Neural crest cell (in vitro differentiated cells): ENCODE measurements around the gene QPRT. TPM values are rescaled to one million over a fixed set of nuclear protein-coding genes. Genes with fewer than 3 reads are reported as not detected.

Source experiments
- DNase-seq: peaks from one replicate; pipeline ENCODE4 v3.0.0; 2021; ENCODE audit warnings: low read depth, mixed read lengths, low spot score
- H3K27ac Mint-ChIP-seq: one replicate; pipeline ENCODE4 v1.8.0; 2021; ENCODE audit warnings: mild to moderate bottlenecking, mixed read lengths; ENCODE audit not compliant: unreplicated experiment
- H3K27me3 Mint-ChIP-seq: 2 replicates; pipeline ENCODE4 v1.8.0; 2021; ENCODE audit warnings: low read depth, mild to moderate bottlenecking, mixed read lengths
- H3K36me3 Mint-ChIP-seq: 2 replicates; pipeline ENCODE4 v1.8.0; 2021; ENCODE audit warnings: low read depth, mild to moderate bottlenecking, mixed read lengths
- H3K4me1 Mint-ChIP-seq: 2 replicates; pipeline ENCODE4 v1.8.0; 2021; ENCODE audit warnings: mixed read lengths
- H3K4me3 Mint-ChIP-seq: one replicate; pipeline ENCODE4 v1.8.0; 2021; ENCODE audit warnings: mild to moderate bottlenecking, mixed read lengths
- H3K9me3 Mint-ChIP-seq: 2 replicates; pipeline ENCODE4 v1.8.0; 2021; ENCODE audit warnings: mixed read lengths
- total RNA-seq: library from RNA; stranded (reverse); gene quantifications from 2 replicates; pipeline ENCODE4 v1.2.1, GENCODE V29; 2021
- TF ChIP-seq, protein P1 (sequence below): fragments of 200-600 bp; sonication (generic); conservative IDR thresholded peaks from 2 replicates; pipeline ENCODE4 v1.5.0; 2021; ENCODE audit warnings: antibody characterized with exemption, mild to moderate bottlenecking

Gene QPRT
- total RNA-seq, 1 donor from 2014 or later = 77.3 TPM

GRCh38 chr16:29696881-29697331 is 17.9 kb downstream of the QPRT start:
- no peak overlapping the region for H3K4me3 Mint-ChIP-seq
- DNase-seq = no peak

GRCh38 chr16:29697391-29697790 is 18.4 kb downstream of the QPRT start:
- Mint-ChIP-seq H3K36me3 (peaks cover 15% of the 10 kb centered on the region), H3K27ac (no peak overlapping the region), H3K9me3 (peaks cover 3% of the 10 kb centered on the region), H3K4me1 (peaks cover 14% of the 10 kb centered on the region), H3K4me3 (no peak overlapping the region), H3K27me3 (peaks cover 3% of the 10 kb centered on the region)
- TF ChIP-seq, protein P1, sequence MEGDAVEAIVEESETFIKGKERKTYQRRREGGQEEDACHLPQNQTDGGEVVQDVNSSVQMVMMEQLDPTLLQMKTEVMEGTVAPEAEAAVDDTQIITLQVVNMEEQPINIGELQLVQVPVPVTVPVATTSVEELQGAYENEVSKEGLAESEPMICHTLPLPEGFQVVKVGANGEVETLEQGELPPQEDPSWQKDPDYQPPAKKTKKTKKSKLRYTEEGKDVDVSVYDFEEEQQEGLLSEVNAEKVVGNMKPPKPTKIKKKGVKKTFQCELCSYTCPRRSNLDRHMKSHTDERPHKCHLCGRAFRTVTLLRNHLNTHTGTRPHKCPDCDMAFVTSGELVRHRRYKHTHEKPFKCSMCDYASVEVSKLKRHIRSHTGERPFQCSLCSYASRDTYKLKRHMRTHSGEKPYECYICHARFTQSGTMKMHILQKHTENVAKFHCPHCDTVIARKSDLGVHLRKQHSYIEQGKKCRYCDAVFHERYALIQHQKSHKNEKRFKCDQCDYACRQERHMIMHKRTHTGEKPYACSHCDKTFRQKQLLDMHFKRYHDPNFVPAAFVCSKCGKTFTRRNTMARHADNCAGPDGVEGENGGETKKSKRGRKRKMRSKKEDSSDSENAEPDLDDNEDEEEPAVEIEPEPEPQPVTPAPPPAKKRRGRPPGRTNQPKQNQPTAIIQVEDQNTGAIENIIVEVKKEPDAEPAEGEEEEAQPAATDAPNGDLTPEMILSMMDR = no peak
- no peak for DNase-seq

More at GRCh38 chr16:29696881-29697331, 17.9 kb downstream of the QPRT start:
- Mint-ChIP-seq H3K27ac (no peak overlapping the region), H3K27me3 (peaks cover 3% of the 10 kb centered on the region), H3K4me1 (peaks cover 10% of the 10 kb centered on the region), H3K9me3 (peaks cover 3% of the 10 kb centered on the region), H3K36me3 (peaks cover 15% of the 10 kb centered on the region)
- TF ChIP-seq, protein P1 = no peak

- Mint-ChIP-seq H3K4me1 (peaks cover 17% of the 10 kb centered on the region), H3K27me3 (peaks cover 3% of the 10 kb centered on the region)
- TF ChIP-seq, protein P1 = no peak
Measured at GRCh38 chr16:29698042-29698441, 19.1 kb downstream of the QPRT start.

DNA sequence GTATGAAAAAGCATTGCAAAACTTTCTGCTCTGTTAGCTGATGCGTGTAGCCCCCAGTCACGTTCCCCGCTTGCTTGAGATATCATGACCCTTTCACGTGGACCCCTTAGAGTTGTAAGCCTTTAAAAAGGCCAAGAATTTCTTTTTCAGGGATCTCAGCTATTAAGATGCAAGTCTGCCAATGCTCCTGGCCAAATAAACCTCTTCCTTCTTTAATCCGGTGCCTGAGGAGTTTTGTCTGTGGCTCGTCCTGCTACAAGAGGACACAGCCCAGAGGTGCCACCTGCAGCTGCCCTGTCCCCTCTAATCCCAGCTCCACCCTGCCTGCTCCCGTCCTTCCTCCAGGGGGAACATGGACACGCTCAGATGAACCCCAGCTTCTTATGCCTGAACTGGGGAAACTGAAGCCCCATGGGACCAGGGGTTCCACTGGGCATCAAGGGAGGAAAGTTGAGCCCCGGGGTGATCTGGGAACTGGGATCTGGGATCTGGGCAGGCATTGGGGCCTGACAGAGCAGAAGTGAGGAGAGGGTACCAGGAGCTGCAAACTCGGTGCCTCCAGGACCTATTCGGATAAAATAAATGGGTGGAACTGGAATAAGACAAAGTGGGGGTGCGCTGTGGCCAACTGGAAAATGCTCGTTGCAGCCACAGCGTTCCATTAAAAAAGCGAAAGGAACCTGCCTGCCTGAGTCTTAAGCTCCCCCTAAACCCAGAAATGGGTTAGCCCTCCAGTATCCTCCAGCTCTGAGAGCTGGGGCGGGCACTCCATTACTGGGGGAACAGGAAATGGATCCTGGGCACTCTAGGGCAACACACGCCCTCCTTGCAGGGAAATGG is 19.7 kb downstream of the QPRT start:
- H3K36me3 Mint-ChIP-seq = peaks cover 15% of the 10 kb centered on the region
- no peak for DNase-seq
- no peak overlapping the region for H3K4me3 Mint-ChIP-seq
- H3K27me3 Mint-ChIP-seq = peaks cover 3% of the 10 kb centered on the region
- peaks cover 3% of the 10 kb centered on the region for H3K9me3 Mint-ChIP-seq
- TF ChIP-seq, protein P1 = no peak
- peaks cover 17% of the 10 kb centered on the region for H3K4me1 Mint-ChIP-seq
- H3K27ac Mint-ChIP-seq = no peak overlapping the region

More at GRCh38 chr16:29698042-29698441, 19.1 kb downstream of the QPRT start:
- Mint-ChIP-seq H3K4me3 (no peak overlapping the region), H3K27ac (no peak overlapping the region), H3K9me3 (peaks cover 3% of the 10 kb centered on the region), H3K36me3 (peaks cover 15% of the 10 kb centered on the region)
- no peak for DNase-seq

DNA sequence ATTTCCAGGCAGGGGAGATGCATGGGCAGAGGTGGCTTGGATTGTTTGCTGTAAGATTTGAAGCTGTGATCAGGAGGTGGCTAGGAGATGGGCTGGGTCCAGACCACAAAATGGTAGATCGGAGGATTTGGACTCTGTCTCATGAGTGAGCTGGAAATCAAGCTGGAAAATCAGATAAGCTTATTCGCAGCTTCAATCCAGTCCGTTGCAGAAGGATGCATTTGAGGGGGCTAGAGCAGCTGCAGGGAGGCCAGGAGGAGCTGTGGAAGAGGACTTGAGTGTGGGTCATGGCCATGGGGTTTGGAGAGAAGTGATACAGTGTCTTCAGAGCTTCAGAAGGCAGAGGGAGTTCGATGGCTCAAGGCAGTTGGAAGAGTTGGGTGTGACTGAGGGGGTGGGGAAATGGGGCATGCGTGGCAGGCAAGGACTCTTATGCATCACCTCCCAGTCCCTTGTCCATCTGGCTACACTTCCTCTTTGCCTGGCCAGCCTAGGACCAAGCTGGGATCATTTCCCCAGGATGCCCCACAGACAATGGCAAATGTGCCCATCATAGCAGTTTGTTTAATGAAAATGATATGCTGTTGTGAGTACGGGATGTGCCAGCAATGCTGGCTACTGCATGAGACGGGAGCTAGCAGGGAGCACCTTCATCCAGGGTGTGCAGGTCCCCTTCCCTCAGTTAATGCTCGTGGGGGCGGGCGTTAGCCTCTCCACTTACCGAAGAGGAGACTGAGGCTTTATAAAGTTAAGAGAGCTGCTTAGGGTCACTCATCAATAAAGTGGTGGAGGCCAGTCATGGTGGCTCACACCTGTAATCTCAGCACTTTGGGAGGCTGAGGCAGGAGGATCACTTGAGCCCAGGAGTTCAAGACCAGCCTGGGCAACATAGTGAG is 20.6 kb downstream of the QPRT start:
- Mint-ChIP-seq H3K9me3 (peaks cover 3% of the 10 kb centered on the region), H3K27ac (no peak overlapping the region), H3K27me3 (peaks cover 3% of the 10 kb centered on the region), H3K36me3 (peaks cover 15% of the 10 kb centered on the region), H3K4me3 (no peak overlapping the region), H3K4me1 (peaks cover 17% of the 10 kb centered on the region)
- no peak for DNase-seq
- TF ChIP-seq, protein P1 = no peak
